Measurements from ENCODE around the gene MAPK8IP2.
A peak's percentile ranks its signal among the peaks of the same experiment; 100 is the strongest.
"Not testable (repeated sequence)": the region's sequence is repeated elsewhere in the genome, so short reads cannot be mapped to it uniquely, and the experiment has no call there.

MAPK8IP2 gene

GRCh38 chr22:50599816-50600455 is 657 bp upstream of the MAPK8IP2 start:
- DNase-seq (ENCODE audit: low spot score): peak; percentile 28

DNA sequence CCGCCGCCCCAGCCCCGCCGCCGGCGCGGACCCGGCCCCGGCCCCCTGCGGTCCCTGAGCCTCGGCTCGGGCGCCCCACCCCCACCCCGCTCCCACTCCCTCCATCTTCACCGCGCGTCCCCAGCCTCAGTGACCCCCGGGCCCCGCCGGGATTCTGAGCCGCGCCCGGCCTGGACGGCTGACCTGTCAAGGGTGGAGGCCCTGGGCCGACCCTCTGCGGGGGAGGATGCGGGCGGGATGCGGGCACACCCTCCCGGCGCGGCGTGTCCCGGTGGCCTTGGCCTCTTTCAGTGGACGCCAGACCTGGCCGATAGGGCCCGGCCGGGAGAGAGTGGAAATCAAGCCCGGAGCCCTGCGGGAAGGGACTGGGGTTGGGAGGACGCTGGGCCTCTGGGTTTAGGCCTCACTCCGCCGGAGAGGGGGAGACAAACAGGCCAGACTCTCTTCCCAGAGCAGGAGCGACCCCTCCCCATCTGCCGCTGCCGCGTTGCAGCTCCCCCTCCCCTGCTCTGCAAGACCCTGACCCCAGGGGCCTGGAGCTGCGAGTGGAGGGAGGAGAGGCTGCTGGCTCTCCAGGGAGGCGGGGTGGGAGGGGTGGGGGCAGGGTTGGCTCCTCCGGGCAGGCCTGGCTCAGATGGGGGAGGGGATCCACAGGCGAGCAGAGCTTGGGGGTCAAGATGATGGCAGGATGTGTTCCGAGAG is 525 bp downstream of the MAPK8IP2 start:
- no peak for DNase-seq (ENCODE audit: low spot score)

- DNase-seq (ENCODE audit: low spot score): no peak
Observed at GRCh38 chr22:50601669-50602337, 1.2 kb downstream of the MAPK8IP2 start.

- no peak for DNase-seq (ENCODE audit: low spot score)
Observed at GRCh38 chr22:50602338-50602700, 1.7 kb downstream of the MAPK8IP2 start.

GRCh38 chr22:50603511-50604255 is 3.1 kb downstream of the MAPK8IP2 start:
- DNase-seq (ENCODE audit: low spot score): no peak

DNA sequence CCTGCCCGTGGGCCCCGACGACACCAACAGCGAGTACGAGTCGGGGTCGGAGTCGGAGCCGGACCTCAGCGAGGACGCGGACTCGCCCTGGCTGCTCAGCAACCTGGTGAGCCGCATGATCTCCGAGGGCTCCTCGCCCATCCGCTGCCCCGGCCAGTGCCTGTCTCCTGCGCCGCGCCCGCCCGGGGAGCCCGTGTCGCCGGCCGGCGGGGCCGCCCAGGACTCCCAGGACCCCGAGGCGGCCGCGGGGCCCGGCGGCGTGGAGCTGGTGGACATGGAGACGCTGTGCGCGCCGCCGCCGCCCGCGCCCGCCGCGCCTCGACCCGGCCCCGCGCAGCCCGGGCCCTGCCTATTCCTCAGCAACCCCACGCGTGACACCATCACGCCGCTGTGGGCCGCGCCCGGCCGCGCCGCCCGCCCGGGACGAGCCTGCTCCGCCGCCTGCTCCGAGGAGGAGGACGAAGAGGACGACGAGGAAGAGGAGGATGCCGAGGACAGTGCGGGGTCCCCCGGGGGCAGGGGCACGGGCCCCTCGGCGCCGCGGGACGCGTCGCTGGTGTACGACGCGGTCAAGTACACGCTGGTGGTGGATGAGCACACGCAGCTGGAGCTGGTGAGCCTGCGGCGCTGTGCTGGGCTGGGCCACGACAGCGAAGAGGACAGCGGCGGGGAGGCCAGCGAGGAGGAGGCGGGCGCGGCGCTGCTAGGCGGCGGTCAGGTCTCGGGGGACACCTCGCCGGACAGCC is 3.8 kb downstream of the MAPK8IP2 start:
- no peak for DNase-seq (ENCODE audit: low spot score)

- DNase-seq (ENCODE audit: low spot score): no peak
Observed at GRCh38 chr22:50605002-50605612, 4.5 kb downstream of the MAPK8IP2 start.

- no peak for DNase-seq (ENCODE audit: low spot score)
Observed at GRCh38 chr22:50605613-50606074, 5.1 kb downstream of the MAPK8IP2 start.

- no peak for DNase-seq (ENCODE audit: low spot score)
Observed at GRCh38 chr22:50606165-50606945, 5.8 kb downstream of the MAPK8IP2 start.

DNA sequence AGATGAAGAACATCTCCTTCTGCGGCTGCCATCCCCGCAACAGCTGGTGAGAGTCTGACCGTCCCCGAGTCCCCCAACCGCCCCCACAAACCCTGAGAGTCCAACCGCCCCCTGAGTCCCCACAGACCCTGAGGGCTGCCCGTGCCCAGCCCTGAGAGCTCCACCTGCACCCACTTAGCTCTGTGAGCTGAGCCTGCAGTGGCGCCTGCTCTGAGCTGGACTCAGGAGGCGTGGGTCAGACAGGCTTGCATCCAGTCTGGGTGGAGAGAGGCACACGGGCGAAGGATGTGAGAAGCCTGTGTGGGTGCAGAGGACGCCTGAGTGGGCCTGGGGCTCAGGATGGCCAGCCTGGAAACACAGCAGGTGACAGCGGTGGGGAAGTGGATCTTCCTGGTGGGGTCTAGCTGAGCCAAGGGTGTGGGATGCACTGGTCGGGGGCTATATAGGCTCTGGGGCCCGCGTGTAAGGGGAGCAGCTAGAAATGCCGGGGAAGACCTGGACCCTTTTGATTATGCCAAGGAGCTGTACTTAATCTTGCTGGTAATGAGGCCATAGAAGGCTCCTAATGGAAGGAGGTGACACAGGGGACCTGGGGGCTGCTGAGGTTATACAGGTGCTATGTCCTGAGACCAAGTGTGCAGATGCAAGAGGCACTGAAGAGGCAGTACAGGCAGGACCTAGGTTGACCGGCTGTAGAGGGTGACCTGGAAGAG is 6.5 kb downstream of the MAPK8IP2 start:
- no peak for DNase-seq (ENCODE audit: low spot score)

- DNase-seq (ENCODE audit: low spot score): no peak
Observed at GRCh38 chr22:50607659-50608020, 7.0 kb downstream of the MAPK8IP2 start.

DNA sequence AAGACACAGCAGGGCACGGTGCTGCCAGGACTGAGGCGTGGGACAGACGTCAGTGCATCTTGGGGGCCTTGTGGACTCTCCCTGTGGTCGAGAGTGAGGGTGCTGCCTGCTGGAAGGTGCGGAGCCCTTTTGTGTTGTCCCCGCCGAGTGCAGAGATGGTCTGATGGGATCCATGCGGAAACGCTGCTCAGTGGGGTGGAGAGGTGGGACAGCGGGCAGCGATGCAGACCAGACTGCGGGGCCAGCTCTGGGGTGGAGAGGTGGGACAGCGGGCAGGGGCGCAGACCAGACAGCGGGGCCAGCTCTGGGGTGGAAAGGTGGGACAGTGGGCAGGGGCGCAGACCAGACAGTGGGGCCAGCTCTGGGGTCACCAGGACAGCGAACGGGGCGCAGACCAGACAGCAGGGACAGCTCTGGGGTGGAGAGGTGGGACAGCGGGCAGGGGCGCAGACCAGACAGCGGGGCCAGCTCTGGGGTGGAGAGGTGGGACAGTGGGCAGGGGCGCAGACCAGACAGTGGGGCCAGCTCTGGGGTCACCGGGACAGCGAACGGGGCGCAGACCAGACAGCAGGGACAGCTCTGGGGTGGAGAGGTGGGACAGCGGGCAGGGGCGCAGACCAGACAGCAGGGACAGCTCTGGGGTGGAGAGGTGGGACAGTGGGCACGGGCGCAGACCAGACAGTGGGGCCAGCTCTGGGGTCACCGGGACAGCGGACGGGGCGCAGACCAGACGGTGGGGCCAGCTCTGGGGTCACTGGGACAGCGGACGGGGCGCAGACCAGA is 7.7 kb downstream of the MAPK8IP2 start:
- not testable (repeated sequence) for DNase-seq (ENCODE audit: low spot score)

DNA sequence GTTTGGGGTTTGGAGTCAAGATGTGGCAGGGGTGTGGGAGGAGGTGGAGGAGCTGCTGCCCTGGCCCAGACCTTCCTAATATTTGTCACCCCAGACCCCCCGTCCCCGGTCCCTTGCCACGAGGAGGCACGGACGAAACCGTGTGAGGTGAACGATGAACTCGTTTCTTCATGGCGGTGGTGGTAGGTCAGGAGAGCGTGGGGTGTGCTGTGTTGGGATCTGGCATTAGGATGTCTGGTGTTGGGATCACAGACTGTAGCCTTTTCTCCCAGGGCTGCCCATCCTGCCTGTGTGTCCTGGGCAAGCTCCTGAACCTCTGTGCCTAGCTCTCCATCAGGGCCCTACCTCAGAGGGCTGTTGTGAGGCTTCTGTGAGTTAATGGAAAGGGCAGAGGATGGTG is 8.4 kb downstream of the MAPK8IP2 start:
- DNase-seq (ENCODE audit: low spot score): no peak

- no peak for DNase-seq (ENCODE audit: low spot score)
Observed at GRCh38 chr22:50609599-50609998, 9.0 kb downstream of the MAPK8IP2 start.

GRCh38 chr22:50610041-50610451 is 9.5 kb downstream of the MAPK8IP2 start:
- DNase-seq (ENCODE audit: low spot score): no peak

DNA sequence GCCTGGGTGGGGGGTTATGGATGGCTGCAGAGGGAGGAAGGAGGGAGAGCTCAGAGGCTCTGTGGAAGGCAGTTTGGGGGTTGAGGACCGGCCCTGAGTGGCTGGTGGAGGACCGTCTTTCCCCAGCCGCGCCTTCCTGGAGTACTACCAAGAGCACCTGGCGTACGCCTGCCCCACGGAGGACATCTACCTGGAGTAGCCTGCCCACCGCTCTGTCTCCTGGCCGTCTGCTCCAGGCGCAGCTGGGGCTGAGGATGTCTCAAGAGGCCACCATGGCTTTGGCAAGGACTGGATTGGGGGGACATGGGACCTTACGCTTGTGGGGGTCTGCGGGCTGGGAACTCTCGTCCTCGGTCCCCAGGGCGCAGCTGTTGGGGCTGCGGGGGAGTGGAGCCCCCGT is 10.0 kb downstream of the MAPK8IP2 start:
- no peak for DNase-seq (ENCODE audit: low spot score)

DNA sequence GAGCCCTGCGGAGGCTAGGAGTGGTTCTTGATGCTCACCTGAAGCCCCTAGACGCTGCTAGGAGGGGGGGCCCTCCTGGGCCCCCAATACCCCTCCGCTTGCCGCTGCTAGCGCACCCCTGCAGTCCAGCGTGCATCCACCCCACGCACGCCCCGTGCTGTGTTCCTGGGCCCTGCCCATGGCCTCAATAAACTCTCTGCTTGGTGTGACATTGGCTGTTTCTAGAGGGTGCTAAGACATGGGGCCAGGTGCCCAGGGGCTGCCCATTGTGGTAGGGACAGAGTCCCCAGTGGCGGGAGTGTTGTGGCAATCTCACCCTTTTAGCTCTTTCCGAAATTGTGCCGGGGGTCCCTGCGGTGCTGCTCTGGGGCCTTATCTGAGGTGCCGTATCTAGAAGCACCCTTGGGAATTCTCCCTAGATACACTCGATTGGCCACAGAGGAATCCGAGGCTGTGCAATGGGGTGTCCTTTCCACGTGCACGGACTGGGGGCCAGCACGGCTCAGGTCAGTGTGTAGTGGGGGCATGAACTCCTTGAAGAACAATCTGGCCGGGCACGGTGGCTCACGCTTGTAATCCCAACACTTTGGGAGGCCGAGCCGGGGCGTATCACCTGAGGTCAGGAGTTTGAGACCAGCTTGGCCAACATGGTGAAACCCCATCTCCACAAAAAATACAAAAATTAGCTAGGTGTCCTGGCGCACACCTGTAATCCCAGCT is 10.9 kb downstream of the MAPK8IP2 start:
- no peak for DNase-seq (ENCODE audit: low spot score)

GRCh38 chr22:50612168-50612527 is 11.6 kb downstream of the MAPK8IP2 start:
- no peak for DNase-seq (ENCODE audit: low spot score)
